ENCODE data around the gene TMEM42. TPM values are rescaled to one million over a fixed set of nuclear protein-coding genes. Genes with fewer than 3 reads are reported as not detected.

Gene TMEM42
- total and polyA plus RNA-seq, 2 of the 13 experiments (the other 11 are each of a cell fraction or from before 2014, with no cell fraction given) = 5.5 to 24.5 TPM

DNA sequence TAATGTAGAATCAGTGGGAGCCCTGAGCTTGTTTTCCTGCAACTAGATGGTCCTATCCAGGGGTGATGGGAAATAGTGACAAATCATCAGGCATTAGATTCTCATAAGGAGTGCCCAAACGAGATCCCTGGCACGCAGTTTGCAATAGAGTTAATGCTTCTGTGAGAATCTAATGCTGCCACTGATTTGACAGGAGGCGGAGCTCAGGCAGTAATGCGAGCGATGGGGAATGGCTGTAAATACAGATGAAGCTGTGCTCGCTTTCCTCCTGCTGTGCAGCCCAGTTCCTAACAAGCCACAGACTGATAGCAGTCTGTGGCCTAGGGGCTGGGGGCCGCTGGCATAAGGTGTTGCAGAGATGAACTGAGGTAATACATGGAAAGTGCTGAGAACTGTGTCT lies 28.3 kb upstream of the TMEM42 start:
- Histone ChIP-seq H3K79me2 (ENCODE audit: insufficient read depth, low read length) (no peaks in the 10 kb centered on the region), H3K36me3 (replicated peaks in 1 of 2; ENCODE audit: control insufficient read depth in 1 of 2, insufficient read depth in 2 of 2, low read length in 2 of 2) (peaks cover 5 to 34% of the 10 kb centered on the region in 2 experiments), H4K20me1 (ENCODE audit: insufficient read depth, low read length) (no peaks in the 10 kb centered on the region), H3K27ac (ENCODE audit: extremely low read length, insufficient read depth, low read length) (no peak overlapping the region), H2AFZ (ENCODE audit: low read length) (no peak overlapping the region), H3K9me3 (ENCODE audit: low read length) (no peaks in the 10 kb centered on the region), H3K4me3 (replicated peaks in 1 of 3; ENCODE audit: insufficient read depth in 1 of 3, low read depth in 2 of 3, low read length in 3 of 3) (no peak overlapping the region), H3K9ac (ENCODE audit: insufficient read depth, low read depth, low read length) (no peak overlapping the region), H3K4me2 (ENCODE audit: low read depth, low read length) (no peak overlapping the region), H3K27me3 (ENCODE audit: control insufficient read depth in 1 of 2, insufficient read depth in 2 of 2, low read length in 2 of 2) (no peaks in the 10 kb centered on the region), H3K4me1 (ENCODE audit: insufficient read depth, low read length) (no peaks in the 10 kb centered on the region)
- intact Hi-C loops (cut with micrococcal nuclease; ENCODE audit: unreplicated experiment) = no loop called here
- in situ Hi-C loops (cut with HindIII; ENCODE audit: extremely low pct_ligation_motif_present, low pct_unique_long_range_greater_than_20kb) = no loop called here
- no TSS peak for BruUV-seq (replicated peaks)
- no peak for TF ChIP-seq ZMYM3 (CRISPR knock-in tag; IDR thresholded peaks at IDR 0.05)
- TF ChIP-seq CENPX (CRISPR knock-in tag; IDR thresholded peaks at IDR 0.05) = no peak
- no peak for DNase-seq (ENCODE audit: low spot score)
- POLR2A ChIA-PET = no interaction called here
- no peak for ATAC-seq
- no peak for FAIRE-seq
- 96% methylated on average over 7 of the region's 7 CpGs for WGBS (ENCODE audit: low lambda C conversion rate)
- CTCF ChIA-PET (ENCODE audit: low intra/inter-chr PET ratio, low total read pairs) = no interaction called here

DNA sequence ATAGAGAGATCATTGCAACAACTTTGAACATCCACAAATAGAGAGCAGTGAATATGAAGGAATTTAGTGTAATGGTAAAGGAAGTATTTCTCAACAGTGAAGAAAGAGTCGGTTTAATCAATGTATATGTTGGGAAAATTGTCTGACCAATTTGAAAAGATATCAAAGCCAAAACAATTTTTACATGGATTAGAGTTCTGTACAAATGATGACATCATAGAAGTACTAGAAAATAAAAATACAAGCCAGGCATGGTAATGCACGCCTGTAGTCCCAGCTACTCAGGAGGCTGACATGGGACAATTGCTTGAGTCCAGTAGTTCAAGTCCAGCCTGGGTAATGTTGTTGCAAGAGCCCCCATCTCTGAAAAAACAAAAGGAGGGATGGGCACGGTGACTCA lies 26.0 kb upstream of the TMEM42 start:
- Histone ChIP-seq H3K4me2 (ENCODE audit: low read depth, low read length) (no peak overlapping the region), H2AFZ (ENCODE audit: low read length) (no peak overlapping the region), H3K4me3 (replicated peaks in 1 of 3; ENCODE audit: insufficient read depth in 1 of 3, low read depth in 2 of 3, low read length in 3 of 3) (no peak overlapping the region), H3K36me3 (replicated peaks in 1 of 2; ENCODE audit: control insufficient read depth in 1 of 2, insufficient read depth in 2 of 2, low read length in 2 of 2) (peaks cover 8 to 36% of the 10 kb centered on the region in 2 experiments), H3K27me3 (ENCODE audit: control insufficient read depth in 1 of 2, insufficient read depth in 2 of 2, low read length in 2 of 2) (no peaks in the 10 kb centered on the region), H3K27ac (ENCODE audit: extremely low read length, insufficient read depth, low read length) (no peak overlapping the region), H3K9ac (ENCODE audit: insufficient read depth, low read depth, low read length) (no peak overlapping the region), H4K20me1 (ENCODE audit: insufficient read depth, low read length) (no peaks in the 10 kb centered on the region), H3K79me2 (ENCODE audit: insufficient read depth, low read length) (no peaks in the 10 kb centered on the region), H3K9me3 (ENCODE audit: low read length) (no peaks in the 10 kb centered on the region), H3K4me1 (ENCODE audit: insufficient read depth, low read length) (no peaks in the 10 kb centered on the region)
- TF ChIP-seq ATF7 (IDR thresholded peaks at IDR 0.05) (peak; percentile 93), ATF7 (CRISPR knock-in tag; IDR thresholded peaks at IDR 0.05) (no peak), TSC22D2 (CRISPR knock-in tag; IDR thresholded peaks at IDR 0.05; ENCODE audit: borderline replicate concordance) (no peak), CREB1 (IDR thresholded peaks at IDR 0.05) (peak; percentile 40; the same call in 1 of the 2 replicates), CREB1 (CRISPR knock-in tag; IDR thresholded peaks at IDR 0.05) (no peak), ZNF274 (CRISPR knock-in tag; IDR thresholded peaks at IDR 0.05) (no peak)
- in situ Hi-C loops (cut with HindIII; ENCODE audit: extremely low pct_ligation_motif_present, low pct_unique_long_range_greater_than_20kb) = no loop called here
- ChIA-PET POLR2A (no interaction called here), CTCF (ENCODE audit: low intra/inter-chr PET ratio, low total read pairs) (no interaction called here)
- WGBS (ENCODE audit: low lambda C conversion rate) = 93% methylated on average over 3 of the region's 3 CpGs
- intact Hi-C loops (cut with micrococcal nuclease; ENCODE audit: unreplicated experiment) = no loop called here
- FAIRE-seq (no peak), DNase-seq (ENCODE audit: low spot score) (no peak), ATAC-seq (no peak)
- BruUV-seq (replicated peaks) = no TSS peak
